MM.1S (cell line): ENCODE measurements around the gene SOD1.
A peak's percentile ranks its signal among the peaks of the same experiment; 100 is the strongest.

ENCODE experiments used
- DNase-seq: peaks from one replicate; pipeline ENCODE4 v3.0.0-alpha.2; 2015
- H2AFZ ChIP-seq: fragments of 300-600 bp; sonication (generic); 2 replicates; pipeline ENCODE4 v1.6.0; 2016; ENCODE audit warnings: antibody characterized with exemption, low read length
- H3F3A ChIP-seq: fragments of 300-600 bp; sonication (generic); 2 replicates; pipeline ENCODE4 v1.6.1; 2016; ENCODE audit warnings: mild to moderate bottlenecking, antibody characterized with exemption, low read length, moderate library complexity, mixed read lengths; ENCODE audit not compliant: insufficient read depth
- H3K27ac ChIP-seq: fragments of 300-600 bp; sonication (generic); 2 replicates; pipeline ENCODE4 v1.5.1; 2016; ENCODE audit warnings: mild to moderate bottlenecking, low read length
- H3K27me3 ChIP-seq: fragments of 300-600 bp; sonication (generic); replicated peaks from 2 replicates; pipeline ENCODE4 v1.6.0; 2016; ENCODE audit warnings: low read length; ENCODE audit not compliant: insufficient read depth
- H3K36me3 ChIP-seq: fragments of 300-600 bp; sonication (generic); replicated peaks from 2 replicates; pipeline ENCODE4 v1.6.1; 2016; ENCODE audit warnings: mild to moderate bottlenecking, low read length, mixed read lengths; ENCODE audit not compliant: insufficient read depth
- H3K4me1 ChIP-seq: fragments of 300-600 bp; sonication (generic); 2 replicates; pipeline ENCODE4 v1.6.1; 2016; ENCODE audit warnings: low read length, mixed read lengths
- H3K4me2 ChIP-seq: fragments of 300-600 bp; sonication (generic); 2 replicates; pipeline ENCODE4 v1.6.0; 2016; ENCODE audit warnings: low read depth, low read length
- H3K4me3 ChIP-seq: fragments of 300-600 bp; sonication (generic); 2 replicates; pipeline ENCODE4 v1.5.1; 2016; ENCODE audit warnings: low read length, mixed read lengths
- H3K79me2 ChIP-seq: fragments of 300-600 bp; sonication (generic); 2 replicates; pipeline ENCODE4 v1.6.1; 2016; ENCODE audit warnings: mixed run types, low read length, mixed read lengths
- H3K9ac ChIP-seq: fragments of 300-600 bp; sonication (generic); 2 replicates; pipeline ENCODE4 v1.6.1; 2016; ENCODE audit warnings: low read length, mixed read lengths
- H3K9me2 ChIP-seq: fragments of 300-600 bp; sonication (generic); replicated peaks from 2 replicates; pipeline ENCODE4 v1.6.1; 2016; ENCODE audit warnings: mild to moderate bottlenecking, low read length, mixed read lengths; ENCODE audit not compliant: insufficient read depth
- H3K9me3 ChIP-seq: fragments of 300-600 bp; sonication (generic); replicated peaks from 2 replicates; pipeline ENCODE4 v1.6.1; 2016; ENCODE audit warnings: mild to moderate bottlenecking, low read length, mixed read lengths; ENCODE audit not compliant: insufficient read depth
- H4K20me1 ChIP-seq: fragments of 300-600 bp; sonication (generic); 2 replicates; pipeline ENCODE4 v1.6.1; 2016; ENCODE audit warnings: mild to moderate bottlenecking, low read length, moderate library complexity, mixed read lengths; ENCODE audit not compliant: insufficient read depth
- CTCF ChIP-seq: fragments of 300-600 bp; sonication (generic); IDR thresholded peaks from 2 replicates; pipeline ENCODE4 v1.5.1; 2016; ENCODE audit warnings: antibody characterized with exemption, low read length, mixed read lengths
- EZH2 ChIP-seq: fragments of 300-600 bp; sonication (generic); optimal IDR thresholded peaks from 2 replicates; pipeline ENCODE3; 2017; ENCODE audit warnings: low read depth, mild to moderate bottlenecking, antibody characterized with exemption, low read length, mixed read lengths
- EZH2phosphoT487 ChIP-seq: fragments of 300-600 bp; sonication (generic); IDR thresholded peaks from 2 replicates; pipeline ENCODE4 v1.6.1; 2018; ENCODE audit warnings: antibody characterized with exemption, low read length

Gene SOD1

GRCh38 chr21:31641416-31641922, 18.0 kb upstream of the SOD1 start:
- Histone ChIP-seq H3K4me3 (no peak overlapping the region), H3K79me2 (no peaks in the 10 kb centered on the region), H3K9me2 (no peaks in the 10 kb centered on the region)

DNA sequence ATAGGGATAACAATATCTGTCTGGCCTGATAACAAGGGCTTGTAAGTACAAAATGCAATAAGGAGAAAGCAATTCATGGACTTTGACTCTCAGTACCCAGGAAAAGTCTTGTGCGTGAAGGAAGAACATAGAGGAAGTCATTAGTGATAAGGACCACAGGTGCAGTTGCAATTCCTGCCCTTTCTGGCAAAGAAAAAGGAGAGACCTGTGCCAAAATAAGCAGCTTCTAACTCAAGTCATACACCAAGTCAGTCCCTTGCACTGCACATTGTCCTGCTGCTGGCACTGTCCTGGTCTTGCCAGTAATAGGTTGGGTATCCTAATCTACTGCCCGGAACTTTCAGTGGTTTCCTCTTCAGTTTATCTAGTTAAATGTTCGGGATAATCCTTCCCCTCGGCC, 14.8 kb upstream of the SOD1 start:
- Histone ChIP-seq H3K9ac (no peak overlapping the region), H3K4me3 (no peak overlapping the region), H3K27me3 (no peaks in the 10 kb centered on the region), H3K27ac (no peak overlapping the region), H2AFZ (no peak overlapping the region), H3K79me2 (no peaks in the 10 kb centered on the region), H4K20me1 (no peaks in the 10 kb centered on the region), H3K36me3 (no peaks in the 10 kb centered on the region), H3K4me2 (no peak overlapping the region), H3K9me2 (no peaks in the 10 kb centered on the region), H3F3A (0 out of 2 replicates have a peak, but pooled peaks cover 5% of the 10 kb centered on the region), H3K9me3 (no peaks in the 10 kb centered on the region), H3K4me1 (peaks cover 8% of the 10 kb centered on the region)
- DNase-seq, result no peak
- no peak for TF ChIP-seq EZH2
- no peak for TF ChIP-seq EZH2phosphoT487
- TF ChIP-seq CTCF, result no peak

More at GRCh38 chr21:31641416-31641922, 18.0 kb upstream of the SOD1 start:
- no peaks in the 10 kb centered on the region for H3K36me3 ChIP-seq
- H3F3A ChIP-seq, result no peaks in the 10 kb centered on the region
- H3K9ac ChIP-seq, result no peak overlapping the region
- H3K9me3 ChIP-seq, result no peaks in the 10 kb centered on the region
- H3K4me1 ChIP-seq, result no peaks in the 10 kb centered on the region
- DNase-seq, result no peak
- no peak overlapping the region for H3K27ac ChIP-seq
- no peak overlapping the region for H2AFZ ChIP-seq
- H4K20me1 ChIP-seq, result no peaks in the 10 kb centered on the region
- TF ChIP-seq EZH2 (no peak), CTCF (no peak), EZH2phosphoT487 (no peak)
- no peak overlapping the region for H3K4me2 ChIP-seq
- H3K27me3 ChIP-seq, result no peaks in the 10 kb centered on the region

GRCh38 chr21:31647650-31648049, 11.8 kb upstream of the SOD1 start:
- H3K27me3 ChIP-seq, result no peaks in the 10 kb centered on the region
- H3F3A ChIP-seq, result 0 out of 2 replicates have a peak, but pooled peaks cover 5% of the 10 kb centered on the region
- peak overlapping the region; percentile 41 for H3K4me3 ChIP-seq
- TF ChIP-seq CTCF, result no peak
- TF ChIP-seq EZH2, result no peak
- TF ChIP-seq EZH2phosphoT487, result no peak
- no peaks in the 10 kb centered on the region for H3K9me3 ChIP-seq
- DNase-seq, result peak; percentile 42
- H3K4me2 ChIP-seq, result peak overlapping the region; percentile 55
- no peaks in the 10 kb centered on the region for H3K36me3 ChIP-seq
- no peaks in the 10 kb centered on the region for H3K9me2 ChIP-seq
- H3K9ac ChIP-seq, result peak overlapping the region; percentile 14; the same call in 1 of the 2 replicates
- H3K4me1 ChIP-seq, result peaks cover 8% of the 10 kb centered on the region
- H3K79me2 ChIP-seq, result no peaks in the 10 kb centered on the region
- H4K20me1 ChIP-seq, result no peaks in the 10 kb centered on the region
- peak overlapping the region; percentile 67 for H2AFZ ChIP-seq
- peak overlapping the region; percentile 33; the same call in 1 of the 2 replicates for H3K27ac ChIP-seq
